HCT116 (cell line): Measurements from ENCODE around the gene IRF8.

ENCODE experiments used
- EZH2phosphoT487 ChIP-seq: fragments of 200-600 bp; IDR thresholded peaks from 2 replicates; pipeline ENCODE4 v1.6.1; 2018; ENCODE audit warnings: antibody characterized with exemption, borderline replicate concordance
- JUND ChIP-seq: IDR thresholded peaks from 2 replicates; pipeline ENCODE4 v1.6.1; 2012
- TF ChIP-seq, protein P1 (sequence below), 3 experiments: fragments of 200-600 bp in 1 of 3; sonication (generic) in 1 of 3; IDR thresholded peaks in 2 of 3; conservative IDR thresholded peaks in 1 of 3; 2 replicates each; pipeline ENCODE4 v1.5.1; 2012 to 2017; ENCODE audit warnings: low read depth in 2 of 3, low read length in 2 of 3, antibody characterized with exemption in 1 of 3, borderline replicate concordance in 1 of 3, control low read depth in 1 of 3, mild to moderate bottlenecking in 1 of 3, mixed read lengths in 1 of 3, mixed run types in 1 of 3, moderate library complexity in 1 of 3; ENCODE audit not compliant: insufficient read depth in 1 of 3
- TF ChIP-seq, protein P2 (sequence below): IDR thresholded peaks from 2 replicates; pipeline ENCODE4 v1.6.1; 2012

GRCh38 chr16:85948616-85949265 is 49.8 kb downstream of the IRF8 start:
- TF ChIP-seq, protein P1, sequence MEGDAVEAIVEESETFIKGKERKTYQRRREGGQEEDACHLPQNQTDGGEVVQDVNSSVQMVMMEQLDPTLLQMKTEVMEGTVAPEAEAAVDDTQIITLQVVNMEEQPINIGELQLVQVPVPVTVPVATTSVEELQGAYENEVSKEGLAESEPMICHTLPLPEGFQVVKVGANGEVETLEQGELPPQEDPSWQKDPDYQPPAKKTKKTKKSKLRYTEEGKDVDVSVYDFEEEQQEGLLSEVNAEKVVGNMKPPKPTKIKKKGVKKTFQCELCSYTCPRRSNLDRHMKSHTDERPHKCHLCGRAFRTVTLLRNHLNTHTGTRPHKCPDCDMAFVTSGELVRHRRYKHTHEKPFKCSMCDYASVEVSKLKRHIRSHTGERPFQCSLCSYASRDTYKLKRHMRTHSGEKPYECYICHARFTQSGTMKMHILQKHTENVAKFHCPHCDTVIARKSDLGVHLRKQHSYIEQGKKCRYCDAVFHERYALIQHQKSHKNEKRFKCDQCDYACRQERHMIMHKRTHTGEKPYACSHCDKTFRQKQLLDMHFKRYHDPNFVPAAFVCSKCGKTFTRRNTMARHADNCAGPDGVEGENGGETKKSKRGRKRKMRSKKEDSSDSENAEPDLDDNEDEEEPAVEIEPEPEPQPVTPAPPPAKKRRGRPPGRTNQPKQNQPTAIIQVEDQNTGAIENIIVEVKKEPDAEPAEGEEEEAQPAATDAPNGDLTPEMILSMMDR (IDR thresholded peaks at IDR 0.05 in 2 of 3, conservative IDR thresholded peaks at IDR 0.05 in 1 of 3; ENCODE audit: borderline replicate concordance in 1 of 3, insufficient read depth in 1 of 3, low read depth in 2 of 3, low read length in 2 of 3) = no peak
- TF ChIP-seq JUND (no peak), EZH2phosphoT487 (no peak)
- TF ChIP-seq, protein P2, sequence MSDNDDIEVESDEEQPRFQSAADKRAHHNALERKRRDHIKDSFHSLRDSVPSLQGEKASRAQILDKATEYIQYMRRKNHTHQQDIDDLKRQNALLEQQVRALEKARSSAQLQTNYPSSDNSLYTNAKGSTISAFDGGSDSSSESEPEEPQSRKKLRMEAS = no peak
